Upper lobe of left lung (tissue), 4 donors: ENCODE measurements around the gene EFEMP2.

Experiments
- EP300 ChIP-seq, 4 donors: sonication (generic); formaldehyde crosslinking; IDR thresholded peaks; one replicate each; pipeline ENCODE4 v1.5.1; 2017; ENCODE audit warnings: antibody characterized with exemption in 4 of 4, control low read depth in 2 of 4
- TF ChIP-seq, protein P1 (sequence below), 6 experiments: fragments of 450-650 bp in 4 of 6; fragments of 200-600 bp in 2 of 6; sonication (generic) in 2 of 6; IDR thresholded peaks; one replicate each; pipeline ENCODE4 v1.5.1; 2016 to 2019; ENCODE audit warnings: antibody characterized with exemption in 6 of 6

DNA sequence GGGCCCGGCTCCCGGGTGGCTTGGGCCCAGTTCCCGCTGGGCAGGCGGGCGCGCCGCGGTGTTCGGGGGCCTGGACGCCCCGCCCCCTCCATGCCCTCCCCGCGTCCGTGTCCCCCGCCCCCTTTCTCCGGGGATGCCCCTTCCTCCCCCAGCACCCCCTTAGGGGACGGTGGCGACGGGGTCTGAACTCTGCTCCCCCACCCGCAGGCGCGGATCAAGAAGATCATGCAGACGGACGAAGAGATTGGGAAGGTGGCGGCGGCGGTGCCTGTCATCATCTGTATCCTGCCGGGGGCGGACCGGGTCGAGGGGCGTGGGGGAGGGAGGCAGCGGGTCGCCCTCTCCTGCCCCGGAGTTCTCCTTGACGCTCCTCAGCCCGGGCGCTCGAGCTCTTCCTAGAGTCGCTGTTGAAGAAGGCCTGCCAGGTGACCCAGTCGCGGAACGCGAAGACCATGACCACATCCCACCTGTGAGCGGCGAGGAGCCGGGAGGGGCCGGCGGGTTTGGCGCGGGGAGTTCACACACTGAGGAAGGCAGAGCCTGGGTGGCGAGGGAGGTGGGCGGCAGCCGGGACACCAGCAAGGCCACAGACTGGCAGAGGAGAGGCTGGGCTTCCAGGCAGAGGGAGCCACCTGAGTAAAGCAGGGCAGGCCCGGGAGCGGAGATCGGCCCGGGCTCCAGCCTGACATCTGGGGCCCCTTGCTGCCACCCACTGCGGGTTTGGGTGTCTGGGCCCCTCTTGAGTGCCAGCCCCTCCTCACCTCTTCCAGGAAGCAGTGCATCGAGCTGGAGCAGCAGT lies 47.2 kb upstream of the EFEMP2 start:
- TF ChIP-seq EP300 (IDR thresholded peaks at IDR 0.05), result no peak
- TF ChIP-seq, protein P1, sequence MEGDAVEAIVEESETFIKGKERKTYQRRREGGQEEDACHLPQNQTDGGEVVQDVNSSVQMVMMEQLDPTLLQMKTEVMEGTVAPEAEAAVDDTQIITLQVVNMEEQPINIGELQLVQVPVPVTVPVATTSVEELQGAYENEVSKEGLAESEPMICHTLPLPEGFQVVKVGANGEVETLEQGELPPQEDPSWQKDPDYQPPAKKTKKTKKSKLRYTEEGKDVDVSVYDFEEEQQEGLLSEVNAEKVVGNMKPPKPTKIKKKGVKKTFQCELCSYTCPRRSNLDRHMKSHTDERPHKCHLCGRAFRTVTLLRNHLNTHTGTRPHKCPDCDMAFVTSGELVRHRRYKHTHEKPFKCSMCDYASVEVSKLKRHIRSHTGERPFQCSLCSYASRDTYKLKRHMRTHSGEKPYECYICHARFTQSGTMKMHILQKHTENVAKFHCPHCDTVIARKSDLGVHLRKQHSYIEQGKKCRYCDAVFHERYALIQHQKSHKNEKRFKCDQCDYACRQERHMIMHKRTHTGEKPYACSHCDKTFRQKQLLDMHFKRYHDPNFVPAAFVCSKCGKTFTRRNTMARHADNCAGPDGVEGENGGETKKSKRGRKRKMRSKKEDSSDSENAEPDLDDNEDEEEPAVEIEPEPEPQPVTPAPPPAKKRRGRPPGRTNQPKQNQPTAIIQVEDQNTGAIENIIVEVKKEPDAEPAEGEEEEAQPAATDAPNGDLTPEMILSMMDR (IDR thresholded peaks at IDR 0.05), result peak in 1 of 6 experiments; percentile 5
